Hematopoietic multipotent progenitor cell (in vitro differentiated cells): ENCODE measurements around the gene LARP4B. TPM values are rescaled to one million over a fixed set of nuclear protein-coding genes. Genes with fewer than 3 reads are reported as not detected.

ENCODE experiments used
- DNase-seq, 3 donors: peaks; one replicate each; pipeline ENCODE4 v3.0.0-alpha.2; 2011 to 2015; ENCODE audit warnings: low read depth in 2 of 3, low spot score in 2 of 3
- total RNA-seq: library from RNA; depleted of rRNA; stranded (reverse); fragments of >200 nt; gene quantifications from one replicate; pipeline ENCODE4 v1.2.3, GENCODE V29; 2012

The LARP4B gene
- total RNA-seq, 1 donor = 49.8 TPM

DNA sequence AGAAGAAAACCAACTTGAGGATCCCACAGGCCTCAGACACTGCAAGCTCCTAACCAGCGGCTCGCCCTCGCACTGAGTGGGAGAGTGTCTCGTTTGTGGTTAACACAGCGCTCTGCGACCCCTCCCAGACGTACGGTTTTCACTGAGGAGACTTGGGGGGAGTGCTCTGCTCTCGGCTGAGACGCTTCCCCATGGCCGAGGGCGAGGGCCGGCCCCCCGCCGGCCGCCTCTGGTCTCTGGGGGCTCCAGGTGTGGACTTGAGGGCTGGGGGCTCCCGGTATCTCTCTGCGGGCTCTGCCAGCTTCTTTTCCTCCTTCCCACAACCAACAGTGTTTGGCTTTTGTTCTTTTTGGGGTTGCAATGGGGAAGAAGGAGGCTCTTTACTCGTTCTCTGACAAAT is 118.7 kb downstream of the LARP4B start:
- DNase-seq = no peak

DNA sequence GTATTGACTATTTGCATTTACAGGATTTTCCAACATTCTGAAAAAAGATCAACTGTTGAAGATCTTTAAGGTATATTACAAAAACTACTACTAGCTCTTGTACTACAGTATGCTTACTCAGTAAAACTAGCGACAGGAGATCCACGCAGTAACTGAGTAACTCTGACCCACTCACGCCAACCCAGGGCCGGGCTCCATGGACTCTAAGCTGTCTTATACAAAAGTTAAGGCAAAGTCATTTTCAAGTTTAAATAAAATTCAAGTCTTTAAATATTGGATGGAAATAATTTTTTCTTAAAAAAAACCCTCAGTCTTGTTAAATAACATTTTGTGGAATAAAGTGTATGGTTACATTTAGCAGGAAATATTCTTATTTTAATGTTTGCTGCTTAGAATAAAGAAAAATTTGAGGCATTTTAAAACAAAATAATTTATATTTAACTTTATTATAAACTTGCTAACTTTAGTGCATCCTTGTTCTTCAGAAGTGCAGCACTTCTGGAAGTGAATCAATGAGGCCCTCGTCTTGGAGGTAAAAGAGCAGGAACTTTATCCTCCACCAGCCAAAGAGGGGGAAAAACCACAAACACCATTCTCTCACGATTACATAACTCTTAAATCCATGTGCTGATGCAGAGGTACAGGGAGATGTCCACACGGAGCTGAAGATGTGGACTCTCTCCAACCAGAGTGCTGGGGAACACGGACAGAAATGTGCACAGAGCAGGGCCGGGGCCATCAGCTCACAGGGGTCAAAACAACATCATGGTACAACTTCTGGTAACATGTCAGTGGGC is 119.9 kb downstream of the LARP4B start:
- no peak for DNase-seq

DNA sequence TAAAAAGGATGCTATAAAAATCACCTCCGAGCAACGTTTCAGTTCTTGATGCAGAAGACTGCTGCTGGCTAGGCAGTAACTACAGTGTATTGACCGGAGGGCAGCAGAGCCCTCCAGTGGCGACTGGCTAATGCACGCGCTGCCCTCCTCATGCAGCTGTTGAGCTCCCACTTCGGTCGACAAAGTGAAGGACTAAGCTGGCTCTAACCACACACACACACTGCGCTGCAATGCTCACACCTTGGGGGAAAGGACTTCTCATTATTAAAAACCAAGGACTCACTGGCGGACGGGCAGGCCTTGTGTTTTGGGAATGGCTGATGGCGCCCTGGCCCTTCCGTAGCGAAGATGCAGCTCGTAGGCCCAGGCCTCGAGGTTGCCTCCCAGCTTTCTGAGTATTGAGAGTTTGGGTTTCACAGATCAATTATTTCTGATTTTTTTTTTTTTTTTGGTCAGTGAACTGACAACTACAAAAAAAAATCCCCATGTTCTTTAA is 121.1 kb downstream of the LARP4B start:
- DNase-seq = peak in 1 of 3 donors; percentile 17

DNA sequence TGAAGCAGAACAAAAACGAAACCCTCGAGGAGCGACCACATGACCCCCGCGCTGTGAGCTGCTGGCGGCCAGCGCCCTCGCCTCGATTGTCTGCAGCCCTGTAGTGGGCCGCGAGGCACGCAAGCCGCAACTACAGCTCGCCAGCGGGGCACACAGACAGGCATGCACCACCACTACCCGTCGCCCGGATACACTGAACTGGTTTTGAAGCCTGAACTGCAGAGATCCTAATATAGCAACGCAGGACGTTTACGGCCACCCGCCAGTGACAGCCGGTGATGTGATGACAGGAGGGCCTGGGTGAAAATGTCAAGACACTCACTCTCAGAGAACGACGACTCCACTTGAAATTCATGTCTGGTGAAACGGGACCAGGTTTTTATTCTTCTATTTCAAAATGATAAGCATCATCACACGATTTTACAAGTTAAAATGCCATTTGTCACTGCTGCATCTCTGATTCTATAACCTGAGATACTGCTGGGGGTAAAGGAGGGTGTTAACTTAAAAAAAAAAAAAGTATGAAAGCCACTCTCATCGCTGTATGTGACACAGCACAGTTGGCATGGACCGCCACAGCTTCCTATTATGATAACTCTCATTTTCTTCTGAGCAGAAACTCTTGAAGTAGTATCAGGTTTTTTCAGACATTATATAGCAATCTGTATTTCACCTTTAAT is 121.7 kb downstream of the LARP4B start:
- no peak for DNase-seq

DNA sequence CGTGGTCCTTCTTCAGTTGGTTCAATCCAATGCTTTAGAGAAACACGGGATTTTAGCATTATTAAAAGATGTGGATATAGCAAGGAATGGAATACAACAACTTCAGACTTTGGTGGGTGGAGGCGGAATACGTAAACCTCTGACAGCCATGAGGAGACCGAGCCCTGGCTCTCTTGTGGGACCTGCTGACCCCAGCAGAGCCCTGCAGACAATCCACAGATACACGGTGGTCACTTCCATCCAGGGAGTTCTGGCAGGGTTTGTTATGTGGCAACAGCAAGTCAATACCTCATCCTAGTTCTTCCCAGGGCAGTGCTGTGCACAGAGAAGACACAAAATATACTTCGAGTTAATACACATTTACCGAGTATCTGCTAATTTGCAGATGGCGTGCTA is 123.5 kb downstream of the LARP4B start:
- DNase-seq = no peak

DNA sequence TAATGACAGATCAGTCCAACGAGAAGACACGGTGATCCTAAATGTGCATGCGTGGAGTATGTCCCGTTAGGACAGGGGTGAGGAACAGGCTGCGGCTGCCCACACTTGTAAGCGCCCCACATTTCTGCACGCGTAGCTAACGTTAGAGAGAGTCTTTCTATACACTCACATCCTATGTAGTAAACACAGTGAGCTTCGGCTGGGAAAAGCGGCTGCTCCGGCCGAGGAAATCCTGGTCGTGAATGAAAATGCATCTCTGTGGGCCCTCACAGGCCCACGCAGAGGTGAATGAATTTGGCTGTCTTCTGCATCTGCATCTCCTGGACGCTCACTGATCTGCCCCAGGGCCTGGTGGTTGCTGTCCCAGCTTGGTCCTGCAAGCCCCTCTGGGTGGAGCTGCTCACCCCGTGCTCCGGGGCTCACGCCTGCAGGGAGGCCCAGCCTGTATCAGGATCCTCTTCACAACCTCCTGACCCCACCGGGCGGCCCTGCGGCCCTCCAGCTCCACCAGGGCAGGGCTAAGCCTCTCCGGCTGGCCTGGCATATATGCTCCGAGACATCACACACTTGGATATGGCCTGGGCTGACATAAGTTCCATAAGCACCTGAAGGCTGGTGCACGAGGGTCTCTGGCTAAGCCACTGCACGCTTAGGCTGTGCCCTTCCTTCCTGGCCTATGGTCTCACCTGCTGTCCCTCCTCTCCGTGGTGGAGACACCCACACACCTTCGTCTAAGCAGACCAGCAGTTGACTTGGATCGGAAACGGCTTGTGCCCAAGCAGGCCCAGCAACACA is 124.1 kb downstream of the LARP4B start:
- no peak for DNase-seq

DNA sequence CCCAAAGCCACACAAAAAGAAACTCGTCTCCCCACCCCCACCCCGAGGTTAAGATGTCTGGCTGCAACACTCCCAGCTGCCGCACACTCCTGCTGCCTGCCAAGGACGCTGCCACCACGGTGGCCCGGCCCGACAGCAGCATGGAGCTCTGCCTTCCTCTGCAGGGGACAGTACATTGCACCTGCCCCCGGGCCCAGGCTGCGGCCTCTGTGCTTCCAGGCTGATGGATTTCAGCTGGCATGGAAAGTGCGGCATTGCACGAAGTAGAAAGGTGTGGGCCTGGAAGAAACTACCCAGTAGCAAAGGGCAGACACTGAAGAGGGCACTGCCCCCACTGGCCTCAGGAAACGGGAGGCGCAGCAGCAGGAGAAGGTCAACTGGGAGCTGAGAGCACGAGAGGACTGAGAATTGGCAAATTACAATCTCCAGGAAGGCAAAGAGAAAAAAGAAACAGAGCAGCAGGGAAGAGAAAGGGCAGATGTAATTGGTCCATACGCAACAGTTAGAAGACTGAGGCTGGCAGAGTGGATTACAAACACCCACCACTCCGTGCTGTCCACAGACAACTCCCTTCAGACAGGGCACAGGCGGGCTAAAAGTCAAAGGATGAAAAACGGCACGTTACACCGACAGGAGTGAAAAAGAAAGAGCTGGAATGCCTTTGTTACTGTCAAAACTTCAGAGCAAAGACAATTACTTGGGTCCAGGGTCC is 124.9 kb downstream of the LARP4B start:
- DNase-seq = no peak

DNA sequence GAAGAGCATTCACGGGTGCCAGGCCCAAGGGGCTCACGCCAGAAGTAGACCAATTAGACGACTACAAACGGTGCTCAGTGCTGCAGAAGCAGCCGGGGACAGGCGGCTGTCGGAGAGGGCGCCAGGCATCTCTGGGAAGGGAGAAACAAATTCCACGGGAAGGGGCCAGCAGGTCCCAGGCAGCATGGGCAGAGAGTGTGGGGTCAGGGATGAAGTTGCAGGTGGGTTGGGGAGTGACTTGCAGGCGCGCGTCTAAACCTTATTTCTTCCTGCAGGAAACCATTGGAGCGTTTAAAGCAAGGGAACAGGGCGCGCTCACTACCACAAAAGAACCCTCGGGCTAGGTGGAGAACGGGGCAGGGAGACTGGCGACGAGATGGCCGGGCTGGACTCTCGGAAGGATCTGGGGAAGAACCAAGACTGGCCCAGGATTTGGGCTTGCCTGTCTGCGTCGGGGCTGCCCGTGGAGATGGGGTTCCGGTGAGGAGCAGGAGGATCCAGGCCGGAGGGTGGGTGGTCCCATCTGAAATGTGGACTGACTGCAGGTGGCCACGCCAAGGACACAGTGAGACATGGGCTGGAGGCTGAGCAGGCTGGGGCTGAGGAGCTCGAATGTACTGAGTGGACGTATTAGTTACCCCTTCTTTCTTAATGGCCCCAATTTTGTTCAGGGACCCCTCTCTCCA is 125.7 kb downstream of the LARP4B start:
- DNase-seq = no peak

DNA sequence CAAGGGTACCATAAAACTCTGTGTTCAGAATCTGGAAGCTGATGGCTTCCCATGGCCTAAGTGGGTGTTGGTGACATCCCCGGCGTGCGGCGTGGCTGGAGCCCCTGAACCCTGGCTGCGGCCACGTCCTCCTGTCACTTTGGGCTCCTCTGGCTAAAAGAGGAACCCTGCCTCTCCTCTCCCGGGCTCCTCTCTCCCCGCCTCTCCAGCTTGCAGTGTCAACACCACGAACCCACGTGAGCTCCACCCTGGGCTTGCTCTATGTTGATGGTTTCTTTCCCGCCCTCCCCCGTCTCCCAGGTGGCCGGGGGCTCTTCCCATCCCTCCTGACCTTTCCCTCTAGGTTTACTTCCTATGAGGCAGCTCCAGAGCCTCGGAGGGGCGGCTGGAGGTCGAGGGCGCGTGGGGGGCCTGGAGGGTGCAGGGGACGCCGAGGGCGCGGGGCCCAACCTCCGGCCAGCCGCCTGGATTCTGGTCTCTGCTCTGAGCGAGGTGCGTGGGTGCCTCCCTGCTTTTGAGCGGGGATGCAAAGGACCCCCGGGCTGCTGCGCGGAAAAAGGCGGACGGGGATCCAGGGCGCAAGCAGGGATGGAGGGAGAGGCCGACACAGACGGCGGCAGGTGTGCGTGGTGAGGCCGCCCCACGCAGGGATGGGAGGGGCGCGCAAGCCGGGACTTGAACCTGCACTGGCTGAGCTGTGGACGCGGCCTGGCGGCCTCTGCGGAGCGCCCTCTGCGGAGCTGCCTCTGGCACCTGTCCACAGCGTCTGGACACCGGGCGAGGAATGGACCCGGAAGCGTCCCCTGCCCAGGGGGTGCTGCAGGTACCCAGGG is 126.5 kb downstream of the LARP4B start:
- DNase-seq = peak in 1 of 3 donors; percentile 52

DNA sequence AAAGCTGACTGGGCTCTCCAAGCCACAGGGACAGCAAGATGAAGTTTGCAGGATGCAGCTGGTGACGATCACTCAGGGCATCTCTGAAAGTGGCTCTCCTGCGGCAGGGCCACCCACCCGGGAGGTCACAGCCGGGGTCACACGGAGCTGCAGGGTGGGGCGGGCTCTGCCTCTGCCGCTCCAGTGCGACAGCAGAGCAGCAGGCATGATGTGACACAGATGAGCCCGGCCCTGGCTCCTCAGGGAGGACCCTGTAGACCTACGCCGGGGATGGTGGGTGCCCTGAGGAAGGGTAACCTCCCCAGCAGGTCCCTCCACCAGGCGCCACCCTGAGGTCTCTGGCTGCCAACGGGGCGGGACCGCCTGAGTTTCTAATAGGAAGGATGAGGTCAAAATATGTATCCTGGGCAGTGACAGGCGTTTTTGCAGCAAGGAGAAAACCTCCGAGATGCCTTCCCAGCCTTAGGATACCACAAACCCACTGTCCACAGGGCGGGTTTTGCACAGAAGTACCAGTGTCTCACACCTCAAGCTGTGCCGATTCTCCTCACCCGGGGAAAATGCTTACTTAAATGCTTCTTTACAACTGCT is 127.2 kb downstream of the LARP4B start:
- peak in 1 of 3 donors; percentile 65 for DNase-seq

DNA sequence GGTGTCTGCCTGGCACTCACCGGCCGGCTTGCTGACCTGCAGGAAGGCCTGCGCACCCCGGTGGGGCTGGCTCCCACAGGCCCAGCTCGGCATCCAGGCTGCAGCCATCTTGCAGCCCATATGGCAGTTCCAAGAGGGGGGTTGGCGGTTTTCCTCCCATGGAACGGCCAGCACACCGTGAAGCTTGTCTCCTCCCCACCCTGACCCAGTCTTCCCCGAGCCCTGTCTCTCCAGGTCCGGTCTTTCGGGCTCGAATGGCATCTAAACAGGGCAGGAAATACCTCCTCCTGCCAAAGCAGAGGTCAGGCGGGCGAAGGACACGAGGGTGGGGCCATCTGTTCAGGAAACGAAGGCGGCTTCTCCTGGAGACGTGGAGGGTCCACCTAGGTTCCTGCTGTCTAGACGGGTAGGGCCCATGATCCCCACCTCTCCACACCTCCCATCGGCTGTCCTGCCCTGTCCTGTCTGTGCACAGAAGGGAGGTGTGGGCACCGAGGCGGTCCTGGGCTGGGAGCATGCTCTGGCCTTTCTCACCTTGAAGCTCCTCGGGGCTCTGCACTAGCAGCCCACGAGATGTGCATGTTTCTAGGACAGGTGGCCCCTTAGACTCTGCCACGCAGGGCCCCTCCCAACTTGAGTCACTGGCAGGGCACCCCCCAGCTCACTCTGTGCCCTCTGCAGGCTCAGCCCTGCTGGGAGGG is 128.3 kb downstream of the LARP4B start:
- DNase-seq = no peak

DNA sequence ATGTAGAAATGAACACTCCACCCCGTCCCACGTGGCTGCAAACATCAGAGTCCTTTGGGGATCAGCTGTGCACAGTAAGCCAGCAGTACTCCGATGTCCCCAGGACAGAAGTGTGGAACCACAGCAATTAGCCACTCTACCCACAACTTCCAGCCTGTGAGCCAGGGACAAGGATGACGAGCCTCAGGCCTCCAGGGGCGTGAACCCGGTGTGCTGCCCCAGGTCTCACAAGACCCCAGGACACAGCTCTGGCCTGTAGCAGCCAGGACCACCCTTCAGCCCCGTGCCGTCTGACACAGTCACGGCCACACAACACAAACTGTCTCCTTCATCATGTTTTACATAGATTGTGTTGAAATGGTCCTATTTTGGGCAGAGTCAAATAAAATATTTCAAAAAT is 129.0 kb downstream of the LARP4B start:
- no peak for DNase-seq

DNA sequence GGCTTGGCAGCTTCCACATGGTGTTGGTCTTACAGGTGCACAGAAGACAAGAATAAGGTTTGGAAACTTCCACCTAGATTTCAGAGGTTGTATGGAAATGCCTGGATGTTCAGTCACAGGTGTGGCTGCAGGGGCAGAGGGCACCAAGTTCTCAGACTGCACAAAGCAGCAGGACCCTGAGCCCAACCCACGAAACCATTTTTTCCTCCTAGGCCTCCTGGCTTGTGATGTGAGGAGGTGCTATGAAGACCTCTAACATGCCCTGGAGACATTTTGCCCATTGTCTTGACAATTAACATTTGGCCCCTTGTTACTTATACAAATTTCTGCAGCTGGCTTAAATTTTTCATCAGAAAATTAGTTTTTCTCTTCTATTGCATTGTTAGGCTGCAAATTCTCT is 134.3 kb downstream of the LARP4B start:
- DNase-seq = no peak

DNA sequence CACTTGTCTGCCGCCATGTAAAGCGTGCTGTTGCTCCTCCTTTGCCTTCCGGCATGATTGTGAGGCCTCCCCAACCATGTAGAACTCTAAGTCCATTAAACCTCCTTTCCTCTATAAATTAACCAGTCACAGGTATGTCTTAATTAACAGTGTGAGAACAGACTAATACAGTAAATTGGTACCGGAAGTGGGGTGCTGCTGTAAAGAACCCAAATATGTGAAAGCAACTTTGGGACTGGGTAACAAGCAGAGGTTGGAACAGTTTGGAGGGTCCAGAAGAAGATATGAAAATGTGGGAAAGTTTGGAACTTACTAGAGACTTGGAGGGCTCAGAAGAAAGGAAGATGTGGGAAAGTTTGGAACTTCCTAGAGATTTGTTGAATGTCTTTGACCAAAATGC is 135.3 kb downstream of the LARP4B start:
- DNase-seq = no peak

DNA sequence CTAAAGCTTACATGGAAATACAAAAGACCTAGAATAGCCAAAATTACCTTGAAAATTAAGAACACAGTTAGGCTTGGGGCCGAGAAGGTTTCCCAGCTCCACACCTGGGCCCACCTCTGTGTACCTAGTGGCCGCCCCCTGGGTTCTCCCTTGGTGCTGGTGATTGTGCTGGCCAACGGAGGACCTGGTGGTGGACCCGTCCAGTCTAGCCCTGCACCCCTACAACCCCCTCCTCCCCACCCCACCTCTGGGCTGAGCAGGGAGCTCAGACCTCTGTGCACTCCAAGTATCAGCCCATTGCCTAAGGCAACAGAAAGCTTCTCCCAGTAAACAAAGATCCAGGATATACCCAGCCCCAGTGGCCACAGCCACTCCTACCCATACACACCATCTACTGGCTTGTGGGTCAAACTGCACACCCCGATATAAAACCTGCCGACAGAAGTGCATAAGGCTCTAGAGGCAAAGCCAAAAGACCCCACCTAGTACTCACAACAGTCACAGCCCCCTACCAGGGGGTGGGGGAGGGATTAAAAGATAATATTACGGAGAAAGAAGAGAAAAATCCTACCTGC is 137.0 kb downstream of the LARP4B start:
- DNase-seq = no peak

DNA sequence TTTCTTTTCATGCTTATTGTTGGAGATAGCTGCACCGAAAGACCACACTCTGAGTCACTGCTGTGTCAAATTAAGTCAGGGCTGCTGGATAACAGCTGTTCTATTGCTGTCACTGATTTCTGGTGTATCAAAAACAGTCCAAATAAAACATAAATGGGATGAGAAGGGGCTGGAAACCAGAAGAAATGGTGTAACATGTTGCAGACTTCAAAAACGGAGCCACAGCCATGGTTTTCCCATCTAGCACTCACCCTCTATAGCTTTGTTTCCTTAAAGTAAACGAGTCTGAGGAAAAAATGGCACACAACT is 138.8 kb downstream of the LARP4B start:
- no peak for DNase-seq

DNA sequence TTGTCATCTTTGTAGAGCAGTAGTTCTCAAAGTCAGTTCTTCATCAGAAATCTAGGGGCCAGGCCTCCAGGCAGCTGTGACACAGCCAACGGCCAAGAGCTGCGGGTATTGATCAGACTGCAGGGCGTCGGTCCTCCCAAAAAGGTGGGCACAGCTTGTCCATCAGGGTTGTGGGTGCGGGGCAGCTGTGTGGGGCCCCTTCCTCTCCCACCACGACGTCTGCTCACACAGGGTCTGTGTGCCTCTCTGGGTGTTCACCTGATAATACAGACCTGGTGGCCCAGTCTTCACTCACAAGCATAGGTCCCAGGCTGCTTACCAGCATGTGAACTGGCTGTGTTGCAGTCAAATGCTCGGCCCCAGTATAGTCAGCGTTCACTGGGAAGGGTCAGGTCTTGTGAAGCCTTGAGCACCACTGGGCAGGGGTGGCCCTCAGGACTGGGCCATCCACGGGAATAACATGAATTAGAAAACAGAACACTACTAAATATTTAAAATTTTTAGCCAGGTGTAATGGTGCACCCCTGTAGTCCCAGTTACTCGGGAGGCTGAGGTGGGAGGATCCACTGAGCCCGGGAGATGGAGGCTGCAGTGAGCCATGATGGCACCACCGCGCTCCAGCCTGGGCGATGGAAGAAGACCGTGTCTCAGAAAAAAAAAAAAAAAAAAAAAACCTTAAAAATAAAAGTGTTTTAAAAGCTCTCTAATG is 139.3 kb downstream of the LARP4B start:
- DNase-seq = no peak
